ENCODE measurements around the gene PRKACG.

Gene PRKACG

GRCh38 chr9:69044240-69045219 lies 30.6 kb upstream of the PRKACG start:
- Histone ChIP-seq H3K4me1 (ENCODE audit: control insufficient read depth, insufficient read depth, low read length) (peaks cover 7% of the 10 kb centered on the region), H3K4me3 (ENCODE audit: low read length) (no peak overlapping the region), H3K36me3 (ENCODE audit: insufficient read depth, low read length) (peaks cover 17% of the 10 kb centered on the region), H3K9ac (ENCODE audit: low read depth, low read length) (no peak overlapping the region), H3K9me3 (replicated peaks; ENCODE audit: low read length) (no peaks in the 10 kb centered on the region), H3K27me3 (ENCODE audit: control insufficient read depth, insufficient read depth, low read length) (no peaks in the 10 kb centered on the region), H3K4me2 (ENCODE audit: low read length) (no peak overlapping the region)

DNA sequence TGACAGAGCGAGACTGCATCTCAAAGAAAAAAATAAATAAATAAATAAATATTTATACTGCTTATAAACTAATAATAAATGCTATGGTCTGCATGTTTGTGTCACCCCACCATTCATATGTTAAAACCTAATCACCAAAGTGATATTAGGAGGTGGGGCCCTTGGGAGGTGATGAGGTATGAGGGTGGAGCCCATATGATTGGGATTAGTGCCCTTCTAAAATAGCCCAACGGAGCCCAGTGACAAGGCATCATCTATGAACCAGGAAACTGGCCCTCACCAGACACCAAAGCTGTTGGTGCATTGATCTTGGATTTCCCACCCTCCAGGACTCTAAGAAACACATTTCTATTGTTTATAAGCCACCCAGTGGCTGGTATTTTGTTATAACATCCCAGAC lies 26.7 kb upstream of the PRKACG start:
- no peaks in the 10 kb centered on the region for H3K36me3 ChIP-seq (ENCODE audit: insufficient read depth, low read length)
- no peak overlapping the region for H3K4me3 ChIP-seq (ENCODE audit: low read length)
- no peak overlapping the region for H3K4me2 ChIP-seq (ENCODE audit: low read length)
- no peaks in the 10 kb centered on the region for H3K9me3 ChIP-seq (replicated peaks; ENCODE audit: low read length)
- H3K27me3 ChIP-seq (ENCODE audit: control insufficient read depth, insufficient read depth, low read length), result no peaks in the 10 kb centered on the region
- H3K9ac ChIP-seq (ENCODE audit: low read depth, low read length), result no peak overlapping the region
- H3K4me1 ChIP-seq (ENCODE audit: control insufficient read depth, insufficient read depth, low read length), result peaks cover 13% of the 10 kb centered on the region

- Histone ChIP-seq H3K9ac (ENCODE audit: low read depth, low read length) (peak overlapping the region; percentile 82), H3K9me3 (replicated peaks; ENCODE audit: low read length) (no peaks in the 10 kb centered on the region), H3K4me3 (ENCODE audit: low read length) (peak overlapping the region; percentile 84), H3K36me3 (ENCODE audit: insufficient read depth, low read length) (no peaks in the 10 kb centered on the region), H3K4me1 (ENCODE audit: control insufficient read depth, insufficient read depth, low read length) (peaks cover 10% of the 10 kb centered on the region), H3K27me3 (ENCODE audit: control insufficient read depth, insufficient read depth, low read length) (no peaks in the 10 kb centered on the region), H3K4me2 (ENCODE audit: low read length) (peak overlapping the region; percentile 86)
Measured at GRCh38 chr9:69036799-69037198, 22.9 kb upstream of the PRKACG start.

GRCh38 chr9:69036309-69036708 lies 22.4 kb upstream of the PRKACG start:
- Histone ChIP-seq H3K9me3 (replicated peaks; ENCODE audit: low read length) (no peaks in the 10 kb centered on the region), H3K9ac (ENCODE audit: low read depth, low read length) (peak overlapping the region; percentile 82), H3K4me1 (ENCODE audit: control insufficient read depth, insufficient read depth, low read length) (peaks cover 10% of the 10 kb centered on the region), H3K4me3 (ENCODE audit: low read length) (peak overlapping the region; percentile 84), H3K4me2 (ENCODE audit: low read length) (peak overlapping the region; percentile 86), H3K27me3 (ENCODE audit: control insufficient read depth, insufficient read depth, low read length) (no peaks in the 10 kb centered on the region), H3K36me3 (ENCODE audit: insufficient read depth, low read length) (no peaks in the 10 kb centered on the region)

DNA sequence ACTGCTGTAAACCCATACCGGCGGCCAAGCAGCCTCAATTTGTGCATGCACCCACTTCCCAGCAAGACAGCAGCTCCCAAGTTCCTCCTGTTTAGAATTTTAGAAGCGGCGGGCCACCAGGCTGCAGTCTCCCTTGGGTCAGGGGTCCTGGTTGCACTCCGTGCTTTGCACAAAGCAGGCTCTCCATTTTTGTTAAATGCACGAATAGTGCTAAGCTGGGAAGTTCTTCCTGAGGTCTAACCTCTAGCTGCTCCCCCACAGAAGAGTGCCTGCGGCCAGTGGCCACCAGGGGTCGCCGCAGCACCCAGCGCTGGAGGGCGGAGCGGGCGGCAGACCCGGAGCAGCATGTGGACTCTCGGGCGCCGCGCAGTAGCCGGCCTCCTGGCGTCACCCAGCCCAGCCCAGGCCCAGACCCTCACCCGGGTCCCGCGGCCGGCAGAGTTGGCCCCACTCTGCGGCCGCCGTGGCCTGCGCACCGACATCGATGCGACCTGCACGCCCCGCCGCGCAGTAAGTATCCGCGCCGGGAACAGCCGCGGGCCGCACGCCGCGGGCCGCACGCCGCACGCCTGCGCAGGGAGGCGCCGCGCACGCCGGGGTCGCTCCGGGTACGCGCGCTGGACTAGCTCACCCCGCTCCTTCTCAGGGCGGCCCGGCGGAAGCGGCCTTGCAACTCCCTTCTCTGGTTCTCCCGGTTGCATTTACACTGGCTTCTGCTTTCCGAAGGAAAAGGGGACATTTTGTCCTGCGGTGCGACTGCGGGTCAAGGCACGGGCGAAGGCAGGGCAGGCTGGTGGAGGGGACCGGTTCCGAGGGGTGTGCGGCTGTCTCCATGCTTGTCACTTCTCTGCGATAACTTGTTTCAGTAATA lies 21.8 kb upstream of the PRKACG start, which contains the start of gene FXN:
FXN (plus strand) TSS at position 315 of the 871 bp plus-strand sequence; CDS start at position 346, 31 bp downstream.
- no peaks in the 10 kb centered on the region for H3K27me3 ChIP-seq (ENCODE audit: control insufficient read depth, insufficient read depth, low read length)

DNA sequence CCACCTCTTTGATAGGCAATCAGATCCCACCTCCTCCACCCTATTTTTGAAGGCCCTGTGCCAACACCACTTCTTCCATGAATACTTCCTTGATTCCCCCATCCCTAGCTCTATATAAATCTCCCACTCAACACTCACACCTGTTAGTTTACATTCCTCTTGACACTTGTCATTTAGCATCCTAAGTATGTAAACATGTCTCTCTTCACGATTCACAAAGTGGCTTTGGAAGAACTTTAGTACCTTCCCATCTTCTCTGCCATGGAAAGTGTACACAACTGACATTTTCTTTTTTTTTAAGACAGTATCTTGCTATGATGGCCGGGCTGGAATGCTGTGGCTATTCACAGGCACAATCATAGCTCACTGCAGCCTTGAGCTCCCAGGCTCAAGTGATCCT lies 20.2 kb upstream of the PRKACG start:
- Histone ChIP-seq H3K36me3 (ENCODE audit: insufficient read depth, low read length) (no peaks in the 10 kb centered on the region), H3K4me3 (ENCODE audit: low read length) (no peak overlapping the region), H3K4me2 (ENCODE audit: low read length) (no peak overlapping the region), H3K27me3 (ENCODE audit: control insufficient read depth, insufficient read depth, low read length) (no peaks in the 10 kb centered on the region), H3K9me3 (replicated peaks; ENCODE audit: low read length) (peaks cover 4% of the 10 kb centered on the region), H3K9ac (ENCODE audit: low read depth, low read length) (no peak overlapping the region), H3K4me1 (ENCODE audit: control insufficient read depth, insufficient read depth, low read length) (peaks cover 10% of the 10 kb centered on the region)

More for the DNA sequence above, 21.8 kb upstream of the PRKACG start, which contains the start of gene FXN:
- peak within 1 kb of the TSS; percentile 86 for H3K4me2 ChIP-seq (ENCODE audit: low read length)
- H3K9ac ChIP-seq (ENCODE audit: low read depth, low read length), result peak within 1 kb of the TSS; percentile 82
- H3K36me3 ChIP-seq (ENCODE audit: insufficient read depth, low read length), result no peaks in the 10 kb centered on the region
- H3K9me3 ChIP-seq (replicated peaks; ENCODE audit: low read length), result no peaks in the 10 kb centered on the region
- H3K4me1 ChIP-seq (ENCODE audit: control insufficient read depth, insufficient read depth, low read length), result peaks cover 10% of the 10 kb centered on the region
- H3K4me3 ChIP-seq (ENCODE audit: low read length), result peak within 1 kb of the TSS; percentile 84

- Histone ChIP-seq H3K36me3 (ENCODE audit: insufficient read depth, low read length) (no peaks in the 10 kb centered on the region), H3K9ac (ENCODE audit: low read depth, low read length) (no peak overlapping the region), H3K4me2 (ENCODE audit: low read length) (no peak overlapping the region), H3K4me1 (ENCODE audit: control insufficient read depth, insufficient read depth, low read length) (peaks cover 4% of the 10 kb centered on the region), H3K27me3 (ENCODE audit: control insufficient read depth, insufficient read depth, low read length) (peaks cover under 1% of the 10 kb centered on the region), H3K4me3 (ENCODE audit: low read length) (no peak overlapping the region), H3K9me3 (replicated peaks; ENCODE audit: low read length) (peaks cover 4% of the 10 kb centered on the region)
Measured at GRCh38 chr9:69030851-69031645, 17.1 kb upstream of the PRKACG start.

- H3K4me1 ChIP-seq (ENCODE audit: control insufficient read depth, insufficient read depth, low read length), result no peaks in the 10 kb centered on the region
Measured at GRCh38 chr9:69029535-69029934, 15.6 kb upstream of the PRKACG start.

GRCh38 chr9:69028754-69029153 lies 14.8 kb upstream of the PRKACG start:
- Histone ChIP-seq H3K27me3 (ENCODE audit: control insufficient read depth, insufficient read depth, low read length) (peaks cover 15% of the 10 kb centered on the region), H3K9ac (ENCODE audit: low read depth, low read length) (no peak overlapping the region), H3K4me2 (ENCODE audit: low read length) (no peak overlapping the region), H3K9me3 (replicated peaks; ENCODE audit: low read length) (peaks cover 4% of the 10 kb centered on the region), H3K36me3 (ENCODE audit: insufficient read depth, low read length) (no peaks in the 10 kb centered on the region), H3K4me1 (ENCODE audit: control insufficient read depth, insufficient read depth, low read length) (no peaks in the 10 kb centered on the region), H3K4me3 (ENCODE audit: low read length) (no peak overlapping the region)

More at GRCh38 chr9:69029535-69029934, 15.6 kb upstream of the PRKACG start:
- Histone ChIP-seq H3K27me3 (ENCODE audit: control insufficient read depth, insufficient read depth, low read length) (peaks cover 7% of the 10 kb centered on the region), H3K9me3 (replicated peaks; ENCODE audit: low read length) (peaks cover 4% of the 10 kb centered on the region), H3K36me3 (ENCODE audit: insufficient read depth, low read length) (no peaks in the 10 kb centered on the region), H3K4me3 (ENCODE audit: low read length) (no peak overlapping the region), H3K4me2 (ENCODE audit: low read length) (no peak overlapping the region), H3K9ac (ENCODE audit: low read depth, low read length) (no peak overlapping the region)

DNA sequence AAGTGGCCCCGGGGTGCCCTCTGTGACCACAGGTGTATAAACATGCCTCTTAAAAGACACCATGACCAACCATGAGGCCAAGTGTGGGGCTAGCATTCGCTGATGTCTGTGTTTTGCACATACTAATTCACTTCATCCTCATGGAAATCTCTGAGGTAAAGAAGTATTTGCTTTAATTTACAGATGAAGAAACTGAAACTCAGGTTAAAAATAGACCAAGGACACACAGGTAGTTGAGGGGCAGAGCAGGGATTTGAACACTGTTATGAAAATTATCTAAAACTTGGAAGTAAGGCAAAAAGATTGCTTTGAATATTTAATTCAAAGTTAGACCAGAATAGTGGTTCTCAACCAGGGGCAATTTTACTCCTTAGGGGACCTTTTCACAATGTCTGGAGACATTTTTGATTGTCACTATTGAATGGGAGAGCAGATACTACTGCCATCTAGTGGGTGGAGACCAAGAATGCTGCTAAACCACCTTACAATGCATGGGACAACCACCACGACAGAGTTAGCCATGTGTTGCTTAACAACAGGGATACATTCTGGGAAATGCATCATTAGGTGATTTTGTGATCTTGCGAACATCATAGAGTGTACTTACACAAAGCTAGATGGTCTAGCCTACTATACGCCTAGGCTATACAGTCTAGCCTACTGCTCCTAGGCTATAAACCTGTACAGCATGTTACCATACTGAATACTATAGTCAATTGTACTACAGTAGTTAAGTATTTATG lies 13.6 kb upstream of the PRKACG start:
- H3K36me3 ChIP-seq (ENCODE audit: insufficient read depth, low read length), result no peaks in the 10 kb centered on the region
- peaks cover 23% of the 10 kb centered on the region for H3K27me3 ChIP-seq (ENCODE audit: control insufficient read depth, insufficient read depth, low read length)
- H3K4me3 ChIP-seq (ENCODE audit: low read length), result no peak overlapping the region
- H3K4me1 ChIP-seq (ENCODE audit: control insufficient read depth, insufficient read depth, low read length), result no peaks in the 10 kb centered on the region
- no peak overlapping the region for H3K9ac ChIP-seq (ENCODE audit: low read depth, low read length)
- no peak overlapping the region for H3K4me2 ChIP-seq (ENCODE audit: low read length)
- peaks cover 4% of the 10 kb centered on the region for H3K9me3 ChIP-seq (replicated peaks; ENCODE audit: low read length)
